GM12878 (cell line): ENCODE results near the gene STAMBP. TPM values are rescaled to one million over a fixed set of nuclear protein-coding genes. Genes with fewer than 3 reads are reported as not detected.
"Not testable (repeated sequence)": the region's sequence is repeated elsewhere in the genome, so short reads cannot be mapped to it uniquely, and the experiment has no call there.

Experiments used
- ATAC-seq: fragments of 200-7000 bp; cut with Tn5 transposase; 3 replicates; pipeline ENCODE4 v1.9.1; 2020; ENCODE audit warnings: mild to moderate bottlenecking, moderate library complexity
- BruUV-seq: library from RNA; stranded (reverse); fragments of 400-500 nt; replicated peaks from 2 replicates; lab custom pipeline; 2021; lab: Mats Ljungman, UMichigan
- CTCF ChIA-PET: fragments of 300-600 bp; sonication (Branson Sonifier 250); formaldehyde crosslinking; extraction: SDS; loops from one replicate; lab custom pipeline; 2021; ENCODE audit warnings: inconsistent platforms; lab: Yijun Ruan, JAX
- POLR2A ChIA-PET: fragments of 350-600 bp; formaldehyde crosslinking; extraction: SDS; loops from one replicate; lab custom pipeline; 2021; ENCODE audit warnings: inconsistent platforms; lab: Charles Lee
- RAD21 ChIA-PET: fragments of 300-600 bp; sonication (Branson Sonifier 250); formaldehyde crosslinking; loops from one replicate; lab custom pipeline; 2023; ENCODE audit warnings: antibody characterized with exemption; ENCODE audit not compliant: unreplicated experiment; lab: Charles Lee
- SMC1A ChIA-PET: fragments of 300-600 bp; sonication (Branson Sonifier 250); formaldehyde crosslinking; loops from one replicate; lab custom pipeline; 2023; ENCODE audit not compliant: unreplicated experiment, uncharacterized antibody; lab: Charles Lee
- DNase-seq: peaks from one replicate; pipeline ENCODE4 v3.0.0-alpha.2; 2011; ENCODE audit warnings: low read depth, low spot score
- FAIRE-seq: peaks from 3 replicates; lab custom pipeline; 2011; peaks lifted over from hg19 to GRCh38; lab: Jason Lieb, UNC
- H2AFZ ChIP-seq: 2 replicates; pipeline ENCODE4 v1.6.0; 2011; ENCODE audit warnings: low read depth, low read length, control low read depth; ENCODE audit not compliant: control insufficient read depth
- H3K27ac ChIP-seq: 2 replicates; pipeline ENCODE4 v1.5.1; 2011; ENCODE audit warnings: control low read depth; ENCODE audit not compliant: control insufficient read depth, insufficient read depth
- H3K27me3 ChIP-seq, 2 experiments: replicated peaks in 1 of 2; 2 replicates each; pipeline versions ENCODE4 v1.6.0 to v1.6.1; 2011; ENCODE audit warnings: low read length in 1 of 2; ENCODE audit not compliant: control insufficient read depth in 2 of 2, insufficient read depth in 2 of 2
- H3K36me3 ChIP-seq, 2 experiments: 2 replicates each; pipeline ENCODE4 v1.5.1; 2011; ENCODE audit warnings: low read length in 1 of 2; ENCODE audit not compliant: control insufficient read depth in 2 of 2, insufficient read depth in 2 of 2
- H3K4me1 ChIP-seq: 2 replicates; pipeline ENCODE4 v1.6.1; 2011; ENCODE audit warnings: mild to moderate bottlenecking, low read length, moderate library complexity, mixed read lengths; ENCODE audit not compliant: control insufficient read depth, insufficient read depth
- H3K4me2 ChIP-seq: 2 replicates; pipeline ENCODE4 v1.6.0; 2011; ENCODE audit warnings: control low read depth; ENCODE audit not compliant: control insufficient read depth, insufficient read depth
- H3K4me3 ChIP-seq: fragments of 200-600 bp; sonication (generic); 2 replicates; pipeline ENCODE4 v1.5.1; 2016
- H3K79me2 ChIP-seq: 2 replicates; pipeline ENCODE4 v1.6.0; 2011; ENCODE audit warnings: low read length; ENCODE audit not compliant: control insufficient read depth, insufficient read depth
- H3K9ac ChIP-seq: 2 replicates; pipeline ENCODE4 v1.8.0; 2011; ENCODE audit warnings: low read length, control low read depth, mixed read lengths; ENCODE audit not compliant: control insufficient read depth, insufficient read depth
- H3K9me3 ChIP-seq: replicated peaks from 3 replicates; pipeline ENCODE4 v1.5.1; 2011; ENCODE audit warnings: mild to moderate bottlenecking, low read length; ENCODE audit not compliant: control insufficient read depth, insufficient read depth
- H4K20me1 ChIP-seq: 2 replicates; pipeline ENCODE4 v1.6.0; 2011; ENCODE audit not compliant: control insufficient read depth, insufficient read depth
- CBFB ChIP-seq: IDR thresholded peaks from 2 replicates; pipeline ENCODE4 v1.6.1; 2016; ENCODE audit warnings: antibody characterized with exemption, low read depth
- CREM ChIP-seq: IDR thresholded peaks from 2 replicates; pipeline ENCODE4 v1.6.1; 2014; ENCODE audit warnings: antibody characterized with exemption, low read depth
- CUX1 ChIP-seq: IDR thresholded peaks from 2 replicates; pipeline ENCODE4 v1.6.1; 2012; ENCODE audit warnings: improper control_type of control experiment, low read depth, low read length; ENCODE audit not compliant: insufficient replicate concordance
- IRF5 ChIP-seq: fragments of 450-650 bp; IDR thresholded peaks from 2 replicates; pipeline ENCODE4 v1.6.1; 2017; ENCODE audit warnings: borderline replicate concordance
- KDM1A ChIP-seq: fragments of 200-600 bp; sonication (generic); IDR thresholded peaks from 2 replicates; pipeline ENCODE4 v1.6.1; 2016; ENCODE audit warnings: borderline replicate concordance
- KLF5 ChIP-seq: fragments of 450-650 bp; IDR thresholded peaks from 2 replicates; pipeline ENCODE4 v1.6.1; 2014; ENCODE audit warnings: mild to moderate bottlenecking; ENCODE audit not compliant: partially characterized antibody
- RELB ChIP-seq: fragments of 450-650 bp; IDR thresholded peaks from 2 replicates; pipeline ENCODE4 v1.6.1; 2017; ENCODE audit warnings: low read depth, mild to moderate bottlenecking, moderate library complexity
- SREBF2 ChIP-seq: IDR thresholded peaks from 2 replicates; pipeline ENCODE4 v1.6.1; 2012; ENCODE audit warnings: mild to moderate bottlenecking, low read length
- STAT3 ChIP-seq: IDR thresholded peaks from 2 replicates; pipeline ENCODE4 v1.6.1; 2011; ENCODE audit warnings: low read depth, low read length, improper control_type of control experiment
- ZNF24 ChIP-seq: fragments of 450-650 bp; IDR thresholded peaks from 2 replicates; pipeline ENCODE4 v1.6.1; 2017; ENCODE audit warnings: antibody characterized with exemption, mild to moderate bottlenecking
- WGBS: methylation state at CpG from one replicate; pipeline ENCODE4 v1.1.6; 2016; ENCODE audit warnings: low lambda C conversion rate; ENCODE audit not compliant: insufficient replicate concordance, insufficient coverage; ENCODE audit errors: missing lambda C conversion rate; 5-methylcytosine and 5-hydroxymethylcytosine counted together
- in situ Hi-C: fragments of 300-500 bp; cut with MboI; formaldehyde crosslinking; loops from 9 replicates; pipeline ENCODE4 v1.14.3; 2018; ENCODE audit warnings: mixed read lengths
- intact Hi-C: fragments of 100-400 bp; cut with micrococcal nuclease; formaldehyde crosslinking; loops from one replicate; pipeline ENCODE4 v1.14.2; 2022; ENCODE audit not compliant: unreplicated experiment
- polyA plus RNA-seq, 11 experiments: library from polyadenylated mRNA; depleted of rRNA in 4 of 11; unstranded in 6 of 11; stranded (reverse) in 5 of 11; fragments of >200 nt; fragmentation: Nextera tagmentation in 4 of 11; fragmentation: Illumina TruSeq in 1 of 11; extraction: Ambion mirVana in 4 of 11; extraction: Trizol in 1 of 11; gene quantifications; 1 replicate in 1 of 11; 2 replicates in 10 of 11; pipeline versions ENCODE4 v1.2.1 to v1.2.3, GENCODE V29; 2011 to 2016; ENCODE audit warnings: inconsistent platforms in 2 of 11, missing spikeins in 2 of 11, low read depth in 1 of 11
- total RNA-seq, 4 experiments: library from RNA; depleted of rRNA in 3 of 4; stranded (reverse); fragments of >200 nt in 3 of 4; fragmentation: Illumina TruSeq in 1 of 4; extraction: Trizol in 1 of 4; gene quantifications; 2 replicates each; pipeline versions ENCODE4 v1.2.1 to v1.2.3, GENCODE V29; 2013 to 2021

Gene STAMBP
- total and polyA plus RNA-seq, 10 of the 15 experiments (the other 5 are each of a cell fraction or from before 2014, with no cell fraction given), result 38.9 to 84.1 (median 69.7) TPM

- TF ChIP-seq CUX1, result no peak
- TF ChIP-seq STAT3, result no peak
- TF ChIP-seq KDM1A, result no peak
- TF ChIP-seq ZNF24, result no peak
- no peak for TF ChIP-seq RELB
- TF ChIP-seq IRF5, result no peak
- no peak for TF ChIP-seq CREM
- no peak for TF ChIP-seq CBFB
- no peak for TF ChIP-seq KLF5
- TF ChIP-seq SREBF2, result no peak
Observed at GRCh38 chr2:73886357-73886756, 57.6 kb downstream of the STAMBP start (continued).

- DNase-seq, H3K36me3 ChIP-seq, H2AFZ ChIP-seq, ATAC-seq, RAD21 ChIA-PET, H3K4me2 ChIP-seq, H3K27me3 ChIP-seq, H3K9ac ChIP-seq, H3K9me3 ChIP-seq, H3K4me3 ChIP-seq, in situ Hi-C loops, H3K79me2 ChIP-seq, FAIRE-seq, H3K27ac ChIP-seq, H4K20me1 ChIP-seq, H3K4me1 ChIP-seq, intact Hi-C loops, BruUV-seq: not testable (repeated sequence)
- SMC1A ChIA-PET, result interaction anchor here (0.7 to 1.5 kb wide), 3 partner anchors 8 to 61 kb away, joined by 3 to 4 read pairs (median 4); no protein-coding TSS in a partner anchor
- 71% methylated on average over 11 of the region's 11 CpGs for WGBS
- POLR2A ChIA-PET, result interaction anchor here (0.6 kb wide), 2 partner anchors 12 to 101 kb away, joined by 3 to 5 read pairs; no protein-coding TSS in a partner anchor
- CTCF ChIA-PET, result interaction anchor here (0.6 to 1.5 kb wide), 3 partner anchors 61 to 309 kb away, joined by 3 read pairs; no protein-coding TSS in a partner anchor
Observed at GRCh38 chr2:73887596-73888353, 59.0 kb downstream of the STAMBP start.
